Small intestine (tissue), 7 donors: ENCODE measurements around the gene POLN. TPM values are rescaled to one million over a fixed set of nuclear protein-coding genes. Genes with fewer than 3 reads are reported as not detected.
"Not testable (repeated sequence)": the region's sequence is repeated elsewhere in the genome, so short reads cannot be mapped to it uniquely, and the experiment has no call there.

Experiments
- DNase-seq, 2 donors: peaks; one replicate each; pipeline versions ENCODE4 v3.0.0 to v3.0.0-alpha.2; 2013
- FAIRE-seq: peaks from 2 replicates; lab custom pipeline; 2012; peaks lifted over from hg19 to GRCh38; lab: Jason Lieb, UNC
- H3K27ac ChIP-seq, 3 donors: one replicate each; pipeline ENCODE4 v1.5.1; 2013; ENCODE audit warnings: low read length in 2 of 3, mild to moderate bottlenecking in 2 of 3, control low read depth in 1 of 3, inconsistent platforms in 1 of 3, low read depth in 1 of 3, moderate library complexity in 1 of 3
- H3K27me3 ChIP-seq, 3 donors: one replicate each; pipeline ENCODE4 v1.6.1; 2013; ENCODE audit warnings: low read length in 3 of 3, inconsistent platforms in 1 of 3; ENCODE audit not compliant: control insufficient read depth in 3 of 3, insufficient read depth in 3 of 3
- H3K36me3 ChIP-seq, 3 donors: one replicate each; pipeline ENCODE4 v1.6.1; 2013; ENCODE audit warnings: low read length in 3 of 3, inconsistent platforms in 1 of 3, low read depth in 1 of 3, mild to moderate bottlenecking in 1 of 3, moderate library complexity in 1 of 3; ENCODE audit not compliant: control insufficient read depth in 3 of 3, insufficient read depth in 2 of 3
- H3K4me1 ChIP-seq, 3 donors: one replicate each; pipeline ENCODE4 v1.6.1; 2013; ENCODE audit warnings: low read length in 2 of 3, inconsistent platforms in 1 of 3, low read depth in 1 of 3, mild to moderate bottlenecking in 1 of 3, moderate library complexity in 1 of 3; ENCODE audit not compliant: control insufficient read depth in 3 of 3, insufficient read depth in 2 of 3
- H3K4me3 ChIP-seq, 3 donors: one replicate each; pipeline ENCODE4 v1.5.1; 2013; ENCODE audit warnings: low read length in 3 of 3, control low read depth in 1 of 3, inconsistent platforms in 1 of 3, low read depth in 1 of 3, mild to moderate bottlenecking in 1 of 3, moderate library complexity in 1 of 3
- H3K9me3 ChIP-seq, 2 donors: one replicate each; pipeline ENCODE4 v1.6.1; 2013; ENCODE audit warnings: low read depth in 1 of 2, low read length in 1 of 2; ENCODE audit not compliant: control insufficient read depth in 2 of 2, insufficient read depth in 1 of 2
- WGBS, 3 donors: extraction: QIAGEN DNeasy Blood & Tissue Kit; methylation state at CpG; one replicate each; pipeline ENCODE4 v1.1.7; 2013; 5-methylcytosine and 5-hydroxymethylcytosine counted together
- polyA plus RNA-seq, 4 donors: library from polyadenylated mRNA; stranded (reverse) in 3 of 4; unstranded in 1 of 4; fragments of 200-250 nt in 3 of 4; fragments of 120-200 nt in 1 of 4; gene quantifications; one replicate each; pipeline versions ENCODE4 v1.2.1 to v1.2.3, GENCODE V29; 2013
- donor health status: healthy with polysubstance abuse.
- donor health status: control.
- donor health status: control.
- donor health status: Bipolar disorder and iron deficiency.
- donor health status: healthy.

Gene POLN
- polyA plus RNA-seq, 4 donors, result 0.89 to 2.2 (median 1.2) TPM

GRCh38 chr4:2277956-2278355 is 36.0 kb upstream of the POLN start:
- Histone ChIP-seq H3K4me1 (peaks cover 0 to 4% (median 1%) of the 10 kb centered on the region in 3 donors), H3K27me3 (no peaks in the 10 kb centered on the region), H3K9me3 (no peaks in the 10 kb centered on the region), H3K36me3 (peaks cover 0 to 4% (median 0%) of the 10 kb centered on the region in 3 donors), H3K27ac (no peak overlapping the region), H3K4me3 (no peak overlapping the region)
- FAIRE-seq, result no peak
- WGBS, 3 donors, result 89 to 95% (median 93%) methylated on average over 9 of the region's 9 CpGs
- DNase-seq, result no peak

GRCh38 chr4:2276581-2277325 is 34.8 kb upstream of the POLN start:
- Histone ChIP-seq H3K4me1 (peaks cover 0 to 4% (median 0%) of the 10 kb centered on the region in 3 donors), H3K4me3 (no peak overlapping the region), H3K36me3 (peaks cover 0 to 9% (median 0%) of the 10 kb centered on the region in 3 donors), H3K27ac (no peak overlapping the region), H3K9me3 (no peaks in the 10 kb centered on the region), H3K27me3 (no peaks in the 10 kb centered on the region)
- DNase-seq (no peak), FAIRE-seq (no peak)
- WGBS, 3 donors, result 93 to 96% (median 94%) methylated on average over 30 of the region's 30 CpGs

DNA sequence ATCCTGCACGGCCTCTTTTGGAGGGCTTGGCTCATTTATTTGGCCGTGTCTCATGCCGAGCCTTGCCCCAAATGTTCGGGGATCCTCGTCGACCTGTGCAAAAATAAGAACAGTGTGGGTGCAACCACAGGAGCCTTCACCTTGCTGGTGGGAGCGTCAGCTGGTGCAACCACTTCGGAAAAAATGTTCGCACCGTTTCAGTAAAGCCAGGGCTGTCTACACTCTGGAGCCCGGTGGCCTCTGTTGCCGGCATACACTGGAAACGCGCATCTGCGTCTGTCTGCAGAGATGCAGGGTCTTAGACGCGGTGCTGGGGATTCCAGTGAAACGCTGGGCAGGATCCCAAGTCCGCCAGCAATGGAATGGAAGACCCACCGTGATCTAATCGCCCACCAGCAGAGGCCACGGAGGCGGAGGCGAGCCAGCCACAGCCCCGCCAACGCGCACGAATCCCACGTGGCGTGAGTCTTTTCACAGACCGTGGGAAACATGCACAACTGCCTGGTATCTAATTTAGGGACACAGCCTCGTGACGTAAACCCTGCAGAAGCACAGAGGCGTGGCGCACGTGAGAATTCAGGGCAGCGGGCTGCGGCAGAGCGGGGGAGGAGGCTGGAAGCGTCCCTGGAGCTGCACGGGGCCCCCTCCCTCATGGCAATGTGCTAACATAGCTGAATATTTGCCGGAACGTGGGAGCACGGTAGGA is 33.8 kb upstream of the POLN start:
- FAIRE-seq (no peak), DNase-seq (no peak)
- H3K27ac ChIP-seq, result no peak overlapping the region
- H3K36me3 ChIP-seq, result peaks cover 0 to 9% (median 0%) of the 10 kb centered on the region in 3 donors
- no peaks in the 10 kb centered on the region for H3K27me3 ChIP-seq
- WGBS, 3 donors, result 94 to 96% (median 96%) methylated on average over 44 of the region's 44 CpGs
- H3K4me1 ChIP-seq, result peaks cover 0 to 4% (median 0%) of the 10 kb centered on the region in 3 donors
- no peak overlapping the region for H3K4me3 ChIP-seq
- H3K9me3 ChIP-seq, result no peaks in the 10 kb centered on the region

GRCh38 chr4:2275044-2275397 is 33.1 kb upstream of the POLN start:
- H3K27ac ChIP-seq, DNase-seq, H3K4me3 ChIP-seq, H3K27me3 ChIP-seq, H3K9me3 ChIP-seq, H3K4me1 ChIP-seq, FAIRE-seq: not testable (repeated sequence)
- peaks cover 0 to 12% (median 0%) of the 10 kb centered on the region in 3 donors for H3K36me3 ChIP-seq
- 89 to 96% (median 95%) methylated on average over 9 to 10 of the region's 10 CpGs for WGBS, 3 donors

GRCh38 chr4:2274320-2275043 is 32.6 kb upstream of the POLN start:
- H3K9me3 ChIP-seq, result no peaks in the 10 kb centered on the region
- H3K4me3 ChIP-seq, result no peak overlapping the region
- FAIRE-seq, result no peak
- H3K27ac ChIP-seq, result no peak overlapping the region
- no peaks in the 10 kb centered on the region for H3K27me3 ChIP-seq
- peaks cover 0 to 4% (median 0%) of the 10 kb centered on the region in 3 donors for H3K4me1 ChIP-seq
- WGBS, 3 donors, result 68 to 80% (median 80%) methylated on average over 19 to 21 of the region's 21 CpGs
- H3K36me3 ChIP-seq, result peaks cover 0 to 12% (median 0%) of the 10 kb centered on the region in 3 donors
- no peak for DNase-seq

- DNase-seq, result no peak
- WGBS, 3 donors, result 57 to 73% (median 71%) methylated on average over 23 to 24 of the region's 24 CpGs
- no peak for FAIRE-seq
Measured at GRCh38 chr4:2273657-2274319, 31.9 kb upstream of the POLN start.

DNA sequence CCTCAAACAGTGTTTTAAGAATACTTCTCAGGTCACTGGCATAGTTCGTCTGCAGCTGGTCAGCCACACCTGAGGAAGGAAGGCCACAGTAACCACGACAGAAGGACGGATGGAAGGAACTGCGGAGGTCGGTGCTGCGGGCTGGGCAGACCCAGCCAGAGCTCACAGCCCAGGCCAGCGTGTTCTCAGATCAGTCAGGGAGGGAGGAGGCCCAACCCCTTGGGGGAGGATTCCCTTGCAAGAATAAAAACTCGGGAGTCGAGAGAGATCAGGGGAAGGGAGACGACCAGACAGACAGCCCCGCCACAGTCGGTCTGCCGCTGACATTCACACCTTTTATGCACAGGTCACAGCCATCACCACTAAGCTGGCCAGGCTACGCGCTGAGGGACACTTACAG is 31.3 kb upstream of the POLN start:
- H3K27ac ChIP-seq, result no peak overlapping the region
- H3K36me3 ChIP-seq, result peaks cover 0 to 12% (median 0%) of the 10 kb centered on the region in 3 donors
- no peaks in the 10 kb centered on the region for H3K27me3 ChIP-seq
- peaks cover 0 to 4% (median 0%) of the 10 kb centered on the region in 3 donors for H3K4me1 ChIP-seq
- H3K4me3 ChIP-seq, result no peak overlapping the region
- no peaks in the 10 kb centered on the region for H3K9me3 ChIP-seq
- WGBS, 3 donors, result 75 to 85% (median 82%) methylated on average over 14 to 15 of the region's 15 CpGs
- FAIRE-seq (no peak), DNase-seq (no peak)

More at GRCh38 chr4:2273657-2274319, 31.9 kb upstream of the POLN start:
- no peaks in the 10 kb centered on the region for H3K9me3 ChIP-seq
- no peak overlapping the region for H3K4me3 ChIP-seq
- H3K4me1 ChIP-seq, result peaks cover 0 to 4% (median 0%) of the 10 kb centered on the region in 3 donors
- peaks cover 0 to 12% (median 0%) of the 10 kb centered on the region in 3 donors for H3K36me3 ChIP-seq
- H3K27me3 ChIP-seq, result no peaks in the 10 kb centered on the region
- no peak overlapping the region for H3K27ac ChIP-seq

DNA sequence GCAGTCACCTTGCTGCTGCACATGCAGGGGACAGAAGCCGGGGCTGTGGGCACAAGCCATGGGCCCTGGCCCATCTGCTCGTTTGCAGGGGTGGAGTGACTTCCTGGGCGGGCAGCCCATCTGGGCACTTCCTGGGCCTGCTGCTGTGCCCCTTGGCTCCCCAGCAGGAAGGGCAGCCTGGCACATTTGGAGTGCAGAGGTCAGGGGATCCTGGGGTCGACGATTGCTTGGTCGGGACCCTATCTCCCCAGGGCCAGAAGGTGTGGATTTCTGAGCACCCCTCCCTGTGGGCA is 30.9 kb upstream of the POLN start:
- Histone ChIP-seq H3K27ac (no peak overlapping the region), H3K4me3 (no peak overlapping the region), H3K36me3 (peaks cover 0 to 12% (median 0%) of the 10 kb centered on the region in 3 donors), H3K4me1 (peaks cover 0 to 4% (median 0%) of the 10 kb centered on the region in 3 donors), H3K27me3 (no peaks in the 10 kb centered on the region), H3K9me3 (no peaks in the 10 kb centered on the region)
- DNase-seq (no peak), FAIRE-seq (no peak)
- 75 to 88% (median 82%) methylated on average over 3 to 6 of the region's 6 CpGs for WGBS, 3 donors
